Aorta (tissue), 5 donors: ENCODE measurements around the gene GLI2. TPM values are rescaled to one million over a fixed set of nuclear protein-coding genes. Genes with fewer than 3 reads are reported as not detected.

Experiments used
- ATAC-seq: fragments of 200-7000 bp; cut with Tn5 transposase; one replicate; pipeline ENCODE4 v1.9.1; 2022; ENCODE audit warnings: moderate library complexity; ENCODE audit not compliant: low FRiP score
- DNase-seq, 2 donors: peaks; one replicate each; pipeline ENCODE4 v3.0.0-alpha.2; 2020
- H3K27ac ChIP-seq, 2 donors: one replicate each; pipeline ENCODE4 v1.5.1; 2013; ENCODE audit warnings: low read length in 2 of 2, mild to moderate bottlenecking in 2 of 2, moderate library complexity in 2 of 2, control low read depth in 1 of 2, inconsistent platforms in 1 of 2, low read depth in 1 of 2
- H3K27me3 ChIP-seq, 2 donors: one replicate each; pipeline ENCODE4 v1.6.1; 2013; ENCODE audit warnings: control low read depth in 1 of 2, low read length in 1 of 2, mild to moderate bottlenecking in 1 of 2, moderate library complexity in 1 of 2; ENCODE audit not compliant: insufficient read depth in 2 of 2, control insufficient read depth in 1 of 2
- H3K36me3 ChIP-seq, 2 donors: one replicate each; pipeline ENCODE4 v1.6.1; 2013; ENCODE audit warnings: control low read depth in 1 of 2, low read length in 1 of 2, mild to moderate bottlenecking in 1 of 2; ENCODE audit not compliant: insufficient read depth in 2 of 2, control insufficient read depth in 1 of 2
- H3K4me1 ChIP-seq, 2 donors: one replicate each; pipeline ENCODE4 v1.6.1; 2013; ENCODE audit warnings: low read length in 2 of 2, control low read depth in 1 of 2, mild to moderate bottlenecking in 1 of 2, moderate library complexity in 1 of 2; ENCODE audit not compliant: insufficient read depth in 2 of 2, control insufficient read depth in 1 of 2
- H3K4me3 ChIP-seq, 2 donors: one replicate each; pipeline ENCODE4 v1.5.1; 2013; ENCODE audit warnings: low read length in 2 of 2, control low read depth in 1 of 2, mild to moderate bottlenecking in 1 of 2
- H3K9me3 ChIP-seq: one replicate; pipeline ENCODE4 v1.6.1; 2013; ENCODE audit warnings: mild to moderate bottlenecking, low read length; ENCODE audit not compliant: control insufficient read depth
- WGBS, 2 donors: extraction: QIAGEN DNeasy Blood & Tissue Kit; methylation state at CpG; one replicate each; pipeline ENCODE4 v1.1.7; 2013; 5-methylcytosine and 5-hydroxymethylcytosine counted together
- intact Hi-C, 2 donors: fragments of 100-400 bp; cut with DNase I; formaldehyde crosslinking; loops; one replicate each; pipeline versions ENCODE4 v1.14.2 to v1.15.0; 2022
- polyA plus RNA-seq, 2 donors: library from polyadenylated mRNA; stranded (reverse); fragments of 200-250 nt; gene quantifications; one replicate each; pipeline ENCODE4 v1.2.3, GENCODE V29; 2013
- total RNA-seq, 2 donors: library from RNA; stranded (reverse); fragmentation: NEBNext Ultra II Directional; extraction: Animal tissue kit (Norgen Biotek cat#: 25700); gene quantifications; one replicate each; pipeline ENCODE4 v1.2.1, GENCODE V29; 2021
- donor health status: healthy with polysubstance abuse.
- donor health status: Bipolar disorder and iron deficiency.
- donor health status: DM: no; HTN: no; CAD: no.
- donor health status: DM: no; HTN: no; CAD: no.
- donor health status: DM: yes; HTN: yes; CAD: no.

Gene GLI2
- total and polyA plus RNA-seq, 4 donors = 0.88 to 18.5 (median 5.4) TPM

DNA sequence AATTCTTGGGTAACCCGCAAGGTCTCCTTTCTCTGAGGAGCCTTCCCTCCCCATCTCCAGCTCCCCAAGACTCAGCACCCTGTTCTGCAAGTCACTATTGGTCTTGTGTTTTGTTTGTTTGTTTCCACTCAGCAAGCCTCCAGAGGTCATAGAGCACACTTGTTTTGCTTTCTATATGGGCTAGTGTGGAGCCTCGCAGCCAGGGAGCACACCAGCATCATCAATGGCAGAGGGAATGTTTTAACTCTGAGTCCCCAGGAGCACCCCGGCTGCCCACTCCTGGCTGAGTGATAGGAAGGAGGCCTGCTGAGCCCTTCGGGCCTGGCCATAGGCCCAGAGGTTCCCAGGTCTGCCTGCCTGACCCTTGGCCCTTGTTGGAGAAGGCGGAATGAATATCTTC lies 36.6 kb downstream of the GLI2 start:
- intact Hi-C loops = no loop called here
- Histone ChIP-seq H3K27ac (no peak overlapping the region), H3K36me3 (no peaks in the 10 kb centered on the region), H3K27me3 (no peaks in the 10 kb centered on the region), H3K9me3 (no peaks in the 10 kb centered on the region), H3K4me3 (no peak overlapping the region), H3K4me1 (no peaks in the 10 kb centered on the region)
- whole genome bisulfite sequencing, 2 donors = 86 to 88% methylated on average over 5 of the region's 5 CpGs
- DNase-seq = peak; percentile 38 to 55
- no peak for ATAC-seq

DNA sequence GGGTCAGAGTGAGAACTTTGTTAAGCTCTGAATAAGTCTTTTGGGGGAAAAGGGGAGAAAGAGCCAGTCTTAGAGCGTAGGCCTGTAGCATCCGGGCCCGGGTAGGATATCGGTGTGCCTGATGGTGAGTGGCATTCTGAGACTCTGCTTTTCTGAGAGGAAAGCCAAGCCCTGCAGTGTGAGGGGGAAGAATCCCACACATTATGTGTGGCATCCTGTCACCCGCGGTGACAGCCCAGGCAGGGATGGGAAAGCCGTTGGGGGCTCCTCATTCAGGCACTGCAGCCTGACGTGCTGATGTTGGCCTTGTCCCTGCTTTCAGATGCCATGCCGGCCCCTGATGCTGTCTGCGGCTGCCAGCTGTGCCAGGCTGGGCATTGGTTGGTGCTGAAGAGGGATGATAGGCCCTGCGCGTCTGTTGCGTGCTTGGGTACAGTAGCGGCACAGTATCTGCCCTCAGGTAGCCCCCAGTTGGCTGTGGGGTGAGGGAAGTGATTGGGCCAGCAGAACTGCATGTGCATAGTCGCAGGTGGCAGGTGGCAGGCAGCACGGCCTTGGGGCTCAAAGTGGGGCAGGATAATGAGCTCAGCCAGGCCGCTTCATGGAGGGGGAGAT lies 37.6 kb downstream of the GLI2 start:
- H3K9me3 ChIP-seq = no peaks in the 10 kb centered on the region

DNA sequence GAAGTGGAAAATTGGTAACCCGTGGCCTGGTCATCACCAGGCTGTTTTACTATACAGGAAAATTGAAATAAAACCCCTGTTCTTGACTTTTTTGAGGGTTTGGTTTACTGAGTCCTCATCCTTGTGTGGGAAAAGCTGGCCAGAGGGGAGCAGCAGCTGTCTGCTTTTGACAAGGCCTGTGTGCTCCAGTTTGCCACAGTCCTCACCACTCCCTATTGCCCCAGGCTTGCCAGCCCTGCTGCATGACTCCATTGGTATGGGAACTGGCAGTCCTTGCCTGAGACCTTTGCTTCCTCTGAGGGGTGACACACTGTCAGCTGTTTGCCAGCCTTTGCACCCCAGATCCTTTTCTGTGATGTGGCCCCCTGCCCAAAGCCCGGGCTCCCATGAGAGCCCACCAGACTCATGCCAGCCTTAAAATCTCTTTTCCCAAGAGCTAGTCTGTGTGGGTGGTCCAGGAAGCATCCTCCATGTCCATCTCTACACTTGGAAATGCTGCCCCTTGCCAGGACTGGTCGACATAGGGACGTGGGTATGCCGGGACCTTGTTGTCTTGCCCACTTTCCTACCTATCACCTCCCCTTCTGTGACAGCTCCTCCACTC lies 39.0 kb downstream of the GLI2 start:
- WGBS, 2 donors = 83 to 91% methylated on average over 5 of the region's 5 CpGs
- H3K4me3 ChIP-seq = no peak overlapping the region
- no peaks in the 10 kb centered on the region for H3K9me3 ChIP-seq
- H3K4me1 ChIP-seq = no peaks in the 10 kb centered on the region
- intact Hi-C loops = no loop called here
- no peaks in the 10 kb centered on the region for H3K27me3 ChIP-seq
- no peaks in the 10 kb centered on the region for H3K36me3 ChIP-seq
- ATAC-seq (no peak), DNase-seq (peak; percentile 14 to 26)
- no peak overlapping the region for H3K27ac ChIP-seq

More for the DNA sequence above, 37.6 kb downstream of the GLI2 start:
- H3K36me3 ChIP-seq = no peaks in the 10 kb centered on the region
- 91 to 93% methylated on average over 17 of the region's 17 CpGs for WGBS, 2 donors
- H3K4me3 ChIP-seq = no peak overlapping the region
- DNase-seq (peak; percentile 17 to 68), ATAC-seq (no peak)
- intact Hi-C loops = no loop called here
- no peak overlapping the region for H3K27ac ChIP-seq
- no peaks in the 10 kb centered on the region for H3K27me3 ChIP-seq
- no peaks in the 10 kb centered on the region for H3K4me1 ChIP-seq

DNA sequence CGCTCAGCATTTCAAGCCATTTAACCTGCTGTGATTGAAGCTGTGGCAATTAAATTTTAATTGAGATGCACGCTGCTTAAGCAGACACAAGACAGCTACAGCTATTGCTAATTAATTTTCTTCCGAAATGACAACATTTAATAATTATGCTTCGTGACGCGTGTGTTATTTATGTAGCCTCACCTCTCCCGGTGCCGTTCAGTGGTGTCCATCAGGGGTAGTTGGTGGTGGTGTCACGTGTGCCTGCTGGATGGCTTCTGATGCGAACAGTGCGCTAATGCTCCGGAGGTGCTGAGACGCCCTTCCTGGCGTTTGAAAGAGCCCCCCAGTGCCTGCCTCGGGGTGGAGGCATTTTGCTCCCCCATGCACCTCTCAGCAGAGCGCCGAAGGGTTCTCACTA lies 39.5 kb downstream of the GLI2 start:
- H3K36me3 ChIP-seq = no peaks in the 10 kb centered on the region
- H3K27ac ChIP-seq = no peak overlapping the region
- no peaks in the 10 kb centered on the region for H3K9me3 ChIP-seq
- intact Hi-C loops = no loop called here
- H3K4me1 ChIP-seq = no peaks in the 10 kb centered on the region
- no peak overlapping the region for H3K4me3 ChIP-seq
- peak; percentile 27 to 69 for DNase-seq
- WGBS, 2 donors = 94 to 95% methylated on average over 17 of the region's 17 CpGs
- no peak for ATAC-seq
- H3K27me3 ChIP-seq = no peaks in the 10 kb centered on the region

DNA sequence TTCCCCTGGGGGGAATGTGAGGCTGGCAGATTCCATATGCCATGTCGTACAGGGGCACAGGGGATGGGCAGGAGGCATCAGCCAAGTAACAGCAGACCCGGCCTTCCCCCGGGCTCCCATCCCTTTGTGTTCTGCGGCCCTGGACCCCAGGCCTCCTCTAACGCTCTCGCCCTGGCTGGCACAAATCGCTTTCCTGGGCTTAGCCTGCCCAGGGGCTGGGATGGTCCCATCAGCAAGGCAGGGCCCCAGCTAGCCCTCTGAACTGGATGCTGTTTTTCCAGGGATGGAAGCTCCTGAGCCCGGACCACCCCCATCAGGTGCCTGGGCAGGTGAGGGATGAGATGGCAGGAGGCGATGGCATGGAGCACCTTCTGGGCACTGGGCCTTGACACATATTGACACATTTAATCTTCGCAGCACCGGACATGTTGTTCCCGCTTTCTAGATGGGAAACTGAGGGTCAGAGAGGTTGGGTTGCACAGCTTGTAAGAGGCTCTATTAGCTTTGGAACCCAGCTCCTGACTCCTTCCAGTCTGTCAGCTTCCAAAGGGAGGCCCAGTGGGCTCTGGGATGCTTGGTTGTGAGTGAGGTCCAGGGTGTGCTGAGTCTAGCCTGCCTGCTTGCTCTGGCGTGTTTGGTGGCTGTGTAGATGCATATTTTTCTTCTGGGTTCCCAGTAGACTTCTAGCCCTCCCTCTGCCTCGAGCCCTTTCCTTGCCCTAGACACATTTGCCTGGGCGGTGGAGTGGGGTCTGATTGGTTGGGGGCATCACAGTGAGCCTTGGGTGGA lies 40.3 kb downstream of the GLI2 start:
- 93 to 96% methylated on average over 15 of the region's 15 CpGs for WGBS, 2 donors

DNA sequence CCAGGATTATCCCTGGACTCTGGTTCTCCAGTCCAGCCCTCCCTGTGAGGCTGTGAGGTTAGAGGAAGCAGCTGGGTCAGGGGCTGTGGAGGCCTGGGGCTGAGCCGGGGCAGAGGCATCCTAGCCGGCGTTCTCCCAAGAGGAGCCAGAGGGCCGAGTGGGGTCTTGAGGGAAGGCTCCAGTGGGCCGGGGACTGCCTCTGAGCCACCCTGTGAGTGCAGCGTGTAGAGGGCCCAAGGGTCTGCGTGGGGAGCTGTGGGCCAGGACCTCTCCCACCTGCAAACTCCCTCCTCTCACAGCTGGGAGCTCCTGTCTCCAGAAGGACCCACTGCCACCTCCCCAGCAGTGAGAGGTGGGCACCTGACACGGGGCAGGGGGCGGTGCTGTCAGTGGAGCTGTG lies 41.0 kb downstream of the GLI2 start:
- no peak overlapping the region for H3K4me3 ChIP-seq
- WGBS, 2 donors = 94 to 95% methylated on average over 9 of the region's 9 CpGs
- H3K4me1 ChIP-seq = no peaks in the 10 kb centered on the region
- DNase-seq (peak in 1 of 2 donors; percentile 20), ATAC-seq (no peak)
- intact Hi-C loops = no loop called here
- no peak overlapping the region for H3K27ac ChIP-seq
- no peaks in the 10 kb centered on the region for H3K9me3 ChIP-seq
- H3K27me3 ChIP-seq = no peaks in the 10 kb centered on the region
- H3K36me3 ChIP-seq = no peaks in the 10 kb centered on the region

More for the DNA sequence above, 40.3 kb downstream of the GLI2 start:
- peak; percentile 30 to 44 for DNase-seq
- Histone ChIP-seq H3K9me3 (no peaks in the 10 kb centered on the region), H3K4me1 (no peaks in the 10 kb centered on the region), H3K36me3 (no peaks in the 10 kb centered on the region), H3K27ac (no peak overlapping the region), H3K4me3 (no peak overlapping the region), H3K27me3 (no peaks in the 10 kb centered on the region)
- intact Hi-C loops = no loop called here
- no peak for ATAC-seq

DNA sequence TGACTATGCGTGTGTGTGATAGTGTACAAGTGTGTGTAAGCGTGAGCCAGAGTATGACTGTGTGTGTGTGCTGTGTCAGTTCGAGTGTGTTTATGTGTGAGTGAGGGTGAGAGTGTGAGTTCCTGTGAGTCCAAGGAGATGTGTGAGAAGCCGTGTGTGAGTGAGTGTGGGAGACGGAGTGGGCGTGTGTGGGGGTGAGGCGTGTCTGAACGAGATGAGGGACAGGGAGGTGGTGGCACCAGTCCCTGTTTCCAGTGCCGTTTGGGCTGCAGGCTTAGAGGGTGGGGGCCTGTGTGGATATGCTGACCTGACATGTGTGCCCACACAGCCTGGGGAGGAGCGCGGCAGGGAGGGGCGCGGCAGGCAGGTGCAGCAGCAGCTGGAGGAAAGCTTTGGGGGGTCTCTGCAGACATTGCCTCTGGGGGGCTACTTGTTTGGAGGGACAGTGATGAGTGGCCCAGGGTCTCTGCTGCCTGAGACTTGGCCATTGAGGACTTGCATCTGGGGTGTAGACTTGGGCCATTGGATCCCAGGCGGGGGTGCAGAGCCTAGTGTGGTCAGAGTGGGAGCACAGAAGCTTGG lies 41.6 kb downstream of the GLI2 start:
- WGBS, 2 donors = 88 to 91% methylated on average over 14 of the region's 14 CpGs
- H3K9me3 ChIP-seq = no peaks in the 10 kb centered on the region
- ATAC-seq (no peak), DNase-seq (no peak)
- no peak overlapping the region for H3K4me3 ChIP-seq
- no peak overlapping the region for H3K27ac ChIP-seq
- no peaks in the 10 kb centered on the region for H3K4me1 ChIP-seq
- no peaks in the 10 kb centered on the region for H3K27me3 ChIP-seq
- intact Hi-C loops = no loop called here
- no peaks in the 10 kb centered on the region for H3K36me3 ChIP-seq

DNA sequence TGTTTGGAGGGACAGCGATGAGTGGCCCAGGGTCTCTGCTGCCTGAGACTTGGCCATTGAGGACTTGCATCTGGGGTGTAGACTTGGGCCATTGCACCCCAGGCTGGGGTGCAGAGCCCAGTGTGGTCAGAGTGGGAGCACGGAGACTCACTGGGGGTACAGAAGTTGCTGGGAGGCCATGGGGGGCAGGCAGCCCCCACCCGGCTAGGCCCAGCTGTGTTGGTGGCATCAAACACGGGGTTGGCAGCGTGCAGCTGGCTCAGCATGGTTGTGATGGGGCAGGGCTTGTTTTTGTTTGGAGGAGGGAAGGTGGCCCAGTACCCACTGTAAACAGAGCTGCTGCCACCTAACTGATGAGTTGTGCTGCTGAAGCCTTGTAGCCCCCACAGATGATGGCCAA lies 42.1 kb downstream of the GLI2 start:
- ATAC-seq (no peak), DNase-seq (no peak)
- Histone ChIP-seq H3K27me3 (no peaks in the 10 kb centered on the region), H3K4me1 (no peaks in the 10 kb centered on the region), H3K27ac (no peak overlapping the region), H3K9me3 (no peaks in the 10 kb centered on the region), H3K4me3 (no peak overlapping the region), H3K36me3 (no peaks in the 10 kb centered on the region)
- intact Hi-C loops = no loop called here
- 92 to 95% methylated on average over 5 of the region's 5 CpGs for WGBS, 2 donors
